Glutamatergic neuron (in vitro differentiated cells): ENCODE measurements around the gene DSCAML1. TPM values are rescaled to one million over a fixed set of nuclear protein-coding genes. Genes with fewer than 3 reads are reported as not detected.

Source experiments
- DNase-seq: peaks from one replicate; pipeline ENCODE4 v3.0.0; 2022
- H3K27ac Mint-ChIP-seq: one replicate; pipeline ENCODE4 v1.8.0; 2020; ENCODE audit warnings: mild to moderate bottlenecking, mixed read lengths, inconsistent platforms; ENCODE audit not compliant: unreplicated experiment
- H3K27me3 Mint-ChIP-seq: one replicate; pipeline ENCODE4 v1.8.0; 2020; ENCODE audit warnings: mild to moderate bottlenecking, moderate library complexity, mixed read lengths, inconsistent platforms; ENCODE audit not compliant: unreplicated experiment
- H3K36me3 Mint-ChIP-seq: one replicate; pipeline ENCODE4 v1.8.0; 2020; ENCODE audit warnings: mild to moderate bottlenecking, mixed read lengths, inconsistent platforms; ENCODE audit not compliant: unreplicated experiment
- H3K4me1 Mint-ChIP-seq: one replicate; pipeline ENCODE4 v1.8.0; 2020; ENCODE audit warnings: mild to moderate bottlenecking, low read depth, mixed read lengths, inconsistent platforms; ENCODE audit not compliant: unreplicated experiment
- H3K4me3 Mint-ChIP-seq: one replicate; pipeline ENCODE4 v1.8.0; 2020; ENCODE audit warnings: mild to moderate bottlenecking, mixed read lengths, inconsistent platforms; ENCODE audit not compliant: unreplicated experiment
- H3K9me3 Mint-ChIP-seq: one replicate; pipeline ENCODE4 v1.8.0; 2020; ENCODE audit warnings: mild to moderate bottlenecking, moderate library complexity, mixed read lengths, inconsistent platforms; ENCODE audit not compliant: unreplicated experiment
- total RNA-seq: library from RNA; stranded (reverse); fragmentation: NEBNext Ultra II Directional; extraction: Animal tissue kit (Norgen Biotek cat#: 25700); gene quantifications from one replicate; pipeline ENCODE4 v1.2.1, GENCODE V29; 2021; ENCODE audit not compliant: unreplicated experiment
- TF ChIP-seq, protein P1 (sequence below): fragments of 200-600 bp; sonication (generic); IDR thresholded peaks from one replicate; pipeline ENCODE4 v1.5.0; 2021; ENCODE audit not compliant: partially characterized antibody, unreplicated experiment

DSCAML1 gene
- total RNA-seq, 1 donor from 2014 or later: 0.07 TPM

DNA sequence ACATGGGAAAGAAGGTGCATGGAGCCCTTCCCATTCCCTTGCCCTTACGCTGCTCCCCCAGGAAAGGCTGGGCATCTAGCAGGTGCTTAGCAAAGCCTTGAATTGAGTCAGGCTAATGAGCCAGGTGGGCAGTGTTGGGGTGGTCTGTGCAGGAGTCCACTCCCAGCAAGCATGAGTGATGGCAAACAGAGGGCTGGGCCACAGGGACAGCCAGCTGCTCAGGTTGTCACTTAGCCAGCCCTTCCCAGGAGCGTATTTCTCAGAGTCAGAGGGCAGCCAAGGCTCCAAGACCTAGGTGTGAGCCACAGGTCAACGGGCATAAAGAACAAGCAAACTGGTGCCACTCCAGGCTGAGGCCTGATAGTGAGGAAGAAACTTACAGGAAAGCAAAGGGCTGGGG is 149.8 kb downstream of the DSCAML1 start:
- Mint-ChIP-seq H3K4me1 (peaks cover under 1% of the 10 kb centered on the region), H3K4me3 (no peak overlapping the region), H3K27me3 (peaks cover 3% of the 10 kb centered on the region), H3K9me3 (no peaks in the 10 kb centered on the region), H3K36me3 (no peaks in the 10 kb centered on the region), H3K27ac (no peak overlapping the region)
- DNase-seq: no peak
- TF ChIP-seq, protein P1, sequence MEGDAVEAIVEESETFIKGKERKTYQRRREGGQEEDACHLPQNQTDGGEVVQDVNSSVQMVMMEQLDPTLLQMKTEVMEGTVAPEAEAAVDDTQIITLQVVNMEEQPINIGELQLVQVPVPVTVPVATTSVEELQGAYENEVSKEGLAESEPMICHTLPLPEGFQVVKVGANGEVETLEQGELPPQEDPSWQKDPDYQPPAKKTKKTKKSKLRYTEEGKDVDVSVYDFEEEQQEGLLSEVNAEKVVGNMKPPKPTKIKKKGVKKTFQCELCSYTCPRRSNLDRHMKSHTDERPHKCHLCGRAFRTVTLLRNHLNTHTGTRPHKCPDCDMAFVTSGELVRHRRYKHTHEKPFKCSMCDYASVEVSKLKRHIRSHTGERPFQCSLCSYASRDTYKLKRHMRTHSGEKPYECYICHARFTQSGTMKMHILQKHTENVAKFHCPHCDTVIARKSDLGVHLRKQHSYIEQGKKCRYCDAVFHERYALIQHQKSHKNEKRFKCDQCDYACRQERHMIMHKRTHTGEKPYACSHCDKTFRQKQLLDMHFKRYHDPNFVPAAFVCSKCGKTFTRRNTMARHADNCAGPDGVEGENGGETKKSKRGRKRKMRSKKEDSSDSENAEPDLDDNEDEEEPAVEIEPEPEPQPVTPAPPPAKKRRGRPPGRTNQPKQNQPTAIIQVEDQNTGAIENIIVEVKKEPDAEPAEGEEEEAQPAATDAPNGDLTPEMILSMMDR: no peak

DNA sequence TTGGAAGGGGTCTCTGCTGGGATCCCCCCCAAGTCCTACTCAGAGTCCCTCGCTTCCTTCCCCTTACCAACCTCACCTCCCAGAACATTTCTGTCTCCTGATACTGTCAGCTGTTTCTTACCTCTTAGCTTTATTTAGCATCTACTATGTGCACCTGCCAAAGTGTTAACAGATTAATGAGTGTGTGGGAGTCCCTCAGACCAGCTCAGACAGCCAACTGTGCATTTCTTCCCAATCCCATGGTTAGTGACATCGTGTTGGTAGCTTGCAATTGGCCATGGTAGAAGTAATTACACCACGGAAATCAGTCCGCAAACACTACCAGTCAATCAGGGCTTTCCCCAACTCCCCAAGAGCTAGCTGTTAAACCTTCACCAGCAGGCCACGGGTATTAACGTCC is 150.6 kb downstream of the DSCAML1 start:
- no peaks in the 10 kb centered on the region for H3K9me3 Mint-ChIP-seq
- H3K27me3 Mint-ChIP-seq: peaks cover 3% of the 10 kb centered on the region
- no peak overlapping the region for H3K27ac Mint-ChIP-seq
- no peak overlapping the region for H3K4me3 Mint-ChIP-seq
- DNase-seq: no peak
- no peaks in the 10 kb centered on the region for H3K36me3 Mint-ChIP-seq
- TF ChIP-seq, protein P1: no peak
- peaks cover 3% of the 10 kb centered on the region for H3K4me1 Mint-ChIP-seq

DNA sequence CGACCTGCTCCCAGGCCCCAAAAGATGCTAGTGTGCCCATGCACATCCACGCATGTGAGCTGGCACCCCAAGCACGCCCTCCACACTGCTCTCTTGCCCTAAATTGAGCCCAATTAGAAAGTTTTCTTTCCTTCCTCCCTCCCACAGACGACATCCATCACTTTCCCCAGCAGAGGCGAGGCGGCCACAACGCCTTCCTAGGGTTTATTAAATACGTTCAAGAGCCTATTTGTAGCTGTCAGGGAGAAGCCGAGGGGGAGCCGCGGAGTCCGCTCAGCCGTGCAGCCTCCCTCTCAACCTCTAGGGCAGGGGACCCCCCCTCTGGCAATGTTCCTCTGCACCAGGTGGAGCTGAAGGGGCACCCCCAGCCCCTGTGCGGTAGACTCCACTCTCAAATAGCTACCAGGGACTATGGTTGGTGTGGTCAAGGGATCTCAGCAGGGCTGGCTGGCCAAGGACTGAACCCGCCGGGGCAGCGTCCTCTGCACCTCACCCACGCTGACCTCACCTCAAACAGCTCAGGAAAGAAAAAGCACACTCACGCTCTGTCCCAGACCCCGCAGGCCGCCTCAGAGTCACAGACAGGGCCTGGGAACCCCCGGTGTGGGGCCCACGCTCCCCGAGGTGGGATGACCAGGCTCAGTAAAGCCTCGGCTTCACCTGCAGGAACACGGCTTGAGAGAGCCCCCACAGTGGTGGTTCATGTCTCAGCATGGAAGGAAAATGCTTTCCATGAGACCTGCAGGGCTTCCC is 152.4 kb downstream of the DSCAML1 start:
- Mint-ChIP-seq H3K36me3 (no peaks in the 10 kb centered on the region), H3K27me3 (peaks cover 5% of the 10 kb centered on the region), H3K9me3 (peaks cover 1% of the 10 kb centered on the region), H3K4me3 (no peak overlapping the region), H3K4me1 (peaks cover 9% of the 10 kb centered on the region), H3K27ac (no peak overlapping the region)
- DNase-seq: no peak
- TF ChIP-seq, protein P1: no peak

DNA sequence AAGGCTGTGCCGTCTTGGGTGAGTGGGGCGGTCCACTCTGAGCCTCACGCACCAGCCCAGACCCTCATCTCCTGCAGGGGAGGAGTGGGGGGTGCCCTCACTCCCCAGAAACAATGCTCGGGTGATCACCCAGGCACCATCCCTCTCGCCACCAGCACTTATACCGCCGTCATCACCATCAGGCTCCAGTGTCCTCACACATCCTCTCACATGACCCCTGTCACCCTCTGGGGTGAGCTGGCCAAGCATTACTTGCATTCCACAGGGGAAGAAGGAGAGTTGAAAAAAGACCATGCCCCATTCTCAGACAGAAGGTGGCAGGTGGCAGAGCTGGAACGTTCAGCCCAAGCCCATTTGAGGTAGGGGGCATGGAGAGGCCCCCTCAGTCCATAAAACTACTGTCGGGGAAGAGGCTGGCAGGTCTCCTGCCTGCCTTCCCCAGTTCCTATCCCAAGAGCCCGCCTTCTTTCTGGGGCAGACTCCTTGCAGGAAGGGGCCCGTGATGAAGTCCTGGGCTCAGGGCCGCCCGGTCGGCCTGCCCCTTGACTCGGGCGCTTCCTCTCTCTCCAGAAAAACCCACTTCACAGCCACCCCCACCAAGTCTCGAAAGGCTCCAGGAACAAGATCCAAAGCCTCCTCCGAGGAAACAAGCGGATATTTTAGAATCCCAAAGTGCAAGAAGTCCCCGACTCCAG is 153.3 kb downstream of the DSCAML1 start:
- H3K27ac Mint-ChIP-seq: no peak overlapping the region
- peaks cover 5% of the 10 kb centered on the region for H3K27me3 Mint-ChIP-seq
- H3K4me1 Mint-ChIP-seq: peaks cover 9% of the 10 kb centered on the region
- peaks cover 1% of the 10 kb centered on the region for H3K9me3 Mint-ChIP-seq
- no peaks in the 10 kb centered on the region for H3K36me3 Mint-ChIP-seq
- DNase-seq: no peak
- H3K4me3 Mint-ChIP-seq: no peak overlapping the region
- TF ChIP-seq, protein P1: no peak

DNA sequence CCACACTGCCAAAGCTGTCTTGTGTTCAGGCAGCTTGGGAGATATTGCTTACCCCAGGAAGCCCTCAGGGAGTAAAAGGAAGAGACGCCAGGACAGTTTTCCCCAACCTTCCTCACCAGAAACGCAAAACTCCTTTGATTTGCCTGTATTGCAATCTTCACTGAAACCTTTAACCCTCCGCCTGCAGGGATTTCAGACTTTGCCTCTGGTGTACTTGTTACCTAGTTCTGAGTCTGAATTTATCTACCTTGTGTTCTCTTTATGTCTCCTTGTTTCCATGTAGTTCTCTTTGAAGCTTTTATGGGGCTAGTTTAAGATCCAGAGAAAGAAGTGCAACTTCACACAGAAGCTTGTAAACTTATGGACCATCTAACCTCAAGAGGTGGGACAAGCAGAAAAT is 154.2 kb downstream of the DSCAML1 start:
- DNase-seq: no peak
- peaks cover 9% of the 10 kb centered on the region for H3K4me1 Mint-ChIP-seq
- no peaks in the 10 kb centered on the region for H3K36me3 Mint-ChIP-seq
- TF ChIP-seq, protein P1: no peak
- no peak overlapping the region for H3K27ac Mint-ChIP-seq
- H3K4me3 Mint-ChIP-seq: no peak overlapping the region
- H3K27me3 Mint-ChIP-seq: peaks cover 5% of the 10 kb centered on the region
- H3K9me3 Mint-ChIP-seq: peaks cover 1% of the 10 kb centered on the region
